ENCODE data around the gene LHX1.

- TF ChIP-seq CTCF (IDR thresholded peaks at IDR 0.05; ENCODE audit: low read depth, low read length, missing input control): no peak
- no peak for TF ChIP-seq TAF1 (conservative IDR thresholded peaks at IDR 0.05)
Observed at GRCh38 chr17:36948717-36949460, 11.6 kb downstream of the LHX1 start, which contains the start of gene AATF.
